Measurements from ENCODE around the gene MAGOHB.
"Not testable (repeated sequence)": the region's sequence is repeated elsewhere in the genome, so short reads cannot be mapped to it uniquely, and the experiment has no call there.

The MAGOHB gene

GRCh38 chr12:10612984-10613348 is 443 bp downstream of the MAGOHB start:
- in situ Hi-C loops (cut with MboI; ENCODE audit: low sequenced_read_pairs), result no loop called here

- in situ Hi-C loops (cut with MboI; ENCODE audit: low sequenced_read_pairs), result no loop called here
Measured at GRCh38 chr12:10612110-10612509, 1.3 kb downstream of the MAGOHB start.

DNA sequence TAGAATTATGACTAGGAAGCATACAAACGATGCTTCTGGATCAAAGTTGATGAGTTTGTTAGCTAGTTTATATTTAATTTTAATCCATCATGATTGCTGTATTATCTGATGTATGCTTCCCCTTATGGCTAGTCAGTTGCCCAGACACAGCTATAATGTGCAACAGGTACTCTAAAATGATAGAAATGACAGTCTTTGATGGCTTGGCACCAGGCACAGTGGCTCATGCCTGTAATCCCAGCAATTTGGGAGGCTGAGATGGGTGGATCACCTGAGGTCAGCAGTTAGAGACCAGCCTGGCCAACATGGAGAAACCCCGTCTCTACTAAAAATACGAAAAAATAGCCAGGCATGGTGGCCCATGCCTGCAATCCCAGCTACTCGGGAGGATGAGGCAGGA is 2.2 kb downstream of the MAGOHB start:
- in situ Hi-C loops (cut with MboI; ENCODE audit: low sequenced_read_pairs), result not testable (repeated sequence)

DNA sequence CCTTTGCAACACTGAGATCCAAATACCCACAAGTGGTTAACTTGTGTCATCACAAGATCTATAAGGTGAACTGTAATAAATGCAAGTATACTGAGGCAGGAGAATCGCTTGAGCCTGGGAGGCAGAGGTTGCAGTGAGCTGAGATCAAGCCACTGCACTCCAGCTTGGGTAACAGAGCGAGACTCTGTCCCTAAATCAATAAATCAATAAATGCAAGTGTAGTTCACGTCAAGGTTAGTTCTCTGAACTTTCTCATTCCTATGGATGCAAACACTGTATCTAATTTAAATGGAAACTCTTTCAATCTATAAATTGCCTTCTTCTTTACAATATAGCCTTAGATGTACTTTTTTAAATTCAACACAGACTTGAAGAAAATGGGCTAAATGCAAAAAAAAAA is 3.2 kb downstream of the MAGOHB start:
- in situ Hi-C loops (cut with MboI; ENCODE audit: low sequenced_read_pairs), result no loop called here

- in situ Hi-C loops (cut with MboI; ENCODE audit: low sequenced_read_pairs), result no loop called here
Measured at GRCh38 chr12:10607885-10608458, 5.4 kb downstream of the MAGOHB start.

GRCh38 chr12:10601860-10602259 is 11.5 kb downstream of the MAGOHB start:
- in situ Hi-C loops (cut with MboI; ENCODE audit: low sequenced_read_pairs), result no loop called here

- in situ Hi-C loops (cut with MboI; ENCODE audit: low sequenced_read_pairs), result no loop called here
Measured at GRCh38 chr12:10600988-10601387, 12.4 kb downstream of the MAGOHB start.

DNA sequence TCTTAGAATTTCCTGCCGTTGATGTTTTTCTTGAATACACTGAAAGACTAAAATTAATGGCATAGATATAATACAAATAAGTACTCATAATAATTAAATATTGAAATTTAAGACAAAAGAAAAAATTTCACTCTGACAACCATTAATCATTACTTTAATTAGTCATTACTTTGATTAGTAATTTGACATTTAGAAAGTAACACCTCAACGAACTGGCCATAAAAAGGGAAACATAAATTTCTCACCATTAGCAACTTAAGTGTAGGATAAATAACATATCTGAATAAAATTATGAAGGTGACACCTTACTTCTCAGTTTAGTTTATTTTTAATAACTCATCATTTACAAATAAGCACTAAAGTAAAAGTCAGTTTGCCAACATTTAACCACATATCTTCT is 17.5 kb downstream of the MAGOHB start:
- in situ Hi-C loops (cut with MboI; ENCODE audit: low sequenced_read_pairs), result no loop called here

DNA sequence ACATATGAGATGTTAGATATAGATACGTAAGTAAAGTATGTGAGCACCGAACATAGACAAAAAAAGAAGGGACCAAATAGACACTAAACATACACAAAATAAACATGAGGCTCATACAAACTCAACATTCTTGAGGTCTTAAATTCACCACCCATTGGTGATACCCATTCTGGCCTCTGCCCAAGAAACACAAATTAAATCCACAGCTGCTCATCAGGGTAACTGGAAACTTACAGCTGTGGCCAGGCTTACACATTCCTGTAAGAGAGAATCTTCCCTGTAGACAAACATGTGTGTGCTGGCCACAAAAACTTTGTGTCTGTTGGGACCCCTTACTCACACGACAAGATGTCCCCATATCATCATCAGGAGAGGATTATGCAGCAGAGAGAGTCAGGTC is 22.4 kb downstream of the MAGOHB start:
- in situ Hi-C loops (cut with MboI; ENCODE audit: low sequenced_read_pairs), result no loop called here

GRCh38 chr12:10584415-10584814 is 29.0 kb downstream of the MAGOHB start:
- in situ Hi-C loops (cut with MboI; ENCODE audit: low sequenced_read_pairs), result no loop called here

GRCh38 chr12:10582704-10583103 is 30.7 kb downstream of the MAGOHB start:
- in situ Hi-C loops (cut with MboI; ENCODE audit: low sequenced_read_pairs), result no loop called here

DNA sequence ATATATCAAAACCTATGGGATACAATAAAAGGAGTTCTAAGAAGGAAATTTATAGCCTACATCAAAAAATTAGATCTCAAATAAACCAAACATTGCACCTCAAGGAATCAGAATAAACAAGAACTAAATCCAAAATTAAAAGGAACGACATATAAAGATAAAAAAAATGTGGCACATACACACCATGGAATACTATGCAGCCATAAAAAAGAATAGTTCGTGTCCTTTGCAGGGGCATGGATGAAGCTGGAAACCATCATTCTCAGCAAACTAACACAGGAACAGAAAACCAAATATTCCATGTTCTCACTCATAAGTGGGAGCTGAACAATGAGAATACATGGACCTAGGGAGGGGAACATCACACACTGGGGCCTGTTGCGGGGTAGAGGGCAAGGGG is 31.3 kb downstream of the MAGOHB start:
- in situ Hi-C loops (cut with MboI; ENCODE audit: low sequenced_read_pairs), result not testable (repeated sequence)

DNA sequence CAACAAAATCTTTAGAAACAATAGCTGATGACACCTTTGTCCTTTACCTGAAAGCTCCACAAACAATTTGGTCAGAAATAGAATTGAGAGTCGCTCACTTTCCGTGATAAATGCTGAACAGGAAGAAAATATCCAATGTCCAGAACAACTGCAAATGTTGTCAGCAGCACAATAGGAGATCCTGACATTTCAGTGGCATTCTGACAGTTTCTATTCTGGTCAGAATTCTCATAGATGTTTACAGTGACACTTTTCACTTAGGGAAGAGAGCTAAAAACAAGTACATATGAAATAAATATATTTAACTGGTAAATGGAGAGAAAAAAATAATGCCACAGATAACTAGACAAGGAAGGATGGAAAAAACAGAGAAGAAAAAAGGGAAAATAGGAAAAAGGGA is 39.1 kb downstream of the MAGOHB start:
- in situ Hi-C loops (cut with MboI; ENCODE audit: low sequenced_read_pairs), result no loop called here

DNA sequence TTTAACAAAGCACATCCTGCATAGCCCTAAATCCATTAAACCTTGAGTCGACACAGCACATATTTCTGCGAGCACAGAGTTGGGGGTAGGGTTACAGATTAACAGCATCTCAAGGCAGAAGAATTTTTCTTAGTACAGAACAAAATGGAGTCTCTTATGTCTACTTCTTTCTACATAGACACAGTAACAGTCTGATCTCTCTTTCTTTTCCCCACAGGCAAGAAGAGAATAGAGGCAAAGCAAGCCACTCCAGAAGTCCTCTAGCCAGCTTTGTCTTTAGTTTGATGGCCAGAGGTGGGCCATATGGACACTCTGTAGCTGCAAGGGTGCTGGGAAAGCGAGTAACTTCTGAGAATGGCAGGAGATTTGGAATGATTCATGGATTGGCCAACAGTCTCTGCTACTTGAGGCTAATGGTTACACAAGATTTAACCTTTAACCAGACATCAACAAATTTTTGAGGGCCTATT is 41.4 kb downstream of the MAGOHB start:
- in situ Hi-C loops (cut with MboI; ENCODE audit: low sequenced_read_pairs), result not testable (repeated sequence)

GRCh38 chr12:10571141-10571540 is 42.3 kb downstream of the MAGOHB start:
- in situ Hi-C loops (cut with MboI; ENCODE audit: low sequenced_read_pairs), result no loop called here

GRCh38 chr12:10567813-10568212 is 45.6 kb downstream of the MAGOHB start:
- in situ Hi-C loops (cut with MboI; ENCODE audit: low sequenced_read_pairs), result loop anchor here (10.0 kb wide), 1 partner anchor 333 kb away; no protein-coding TSS in a partner anchor

DNA sequence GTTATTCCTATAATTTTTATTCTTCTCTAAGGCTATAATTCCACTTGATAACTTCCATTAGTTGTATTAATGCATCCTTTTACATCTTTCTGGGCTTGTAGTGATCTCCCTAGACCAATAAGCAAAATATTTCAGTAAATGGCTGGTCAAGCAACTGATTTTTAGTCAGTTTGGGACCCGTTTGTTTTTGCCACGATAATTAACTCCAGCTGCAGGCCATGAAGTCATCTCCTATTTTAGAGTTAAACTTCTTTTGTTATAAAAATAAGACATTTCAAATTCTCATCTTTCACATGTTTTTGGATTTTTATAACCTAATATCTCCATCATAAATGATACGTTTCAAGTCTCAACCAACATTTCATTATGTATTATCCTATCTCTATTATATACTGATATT is 49.4 kb downstream of the MAGOHB start:
- in situ Hi-C loops (cut with MboI; ENCODE audit: low sequenced_read_pairs), result loop anchor here (10.0 kb wide), 1 partner anchor 329 kb away; no protein-coding TSS in a partner anchor

DNA sequence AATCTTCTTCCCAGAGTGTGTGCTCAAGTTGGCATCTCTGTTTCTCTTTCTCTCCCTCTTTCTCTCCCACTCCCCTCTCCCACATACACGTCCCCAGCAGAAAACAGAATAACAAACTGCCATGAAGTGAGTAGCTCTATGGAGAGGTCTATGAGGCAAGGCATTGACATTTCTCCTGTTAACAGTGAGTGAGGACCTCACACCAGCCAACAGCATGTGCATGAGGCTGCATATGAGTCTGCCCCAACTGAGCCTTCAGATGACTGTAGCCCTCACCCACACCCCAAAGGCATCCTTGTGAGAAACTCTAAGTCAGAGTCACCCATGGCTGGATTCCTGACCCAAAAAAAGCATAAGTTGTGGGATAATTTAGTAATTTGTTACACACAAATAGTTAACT is 50.4 kb downstream of the MAGOHB start:
- in situ Hi-C loops (cut with MboI; ENCODE audit: low sequenced_read_pairs), result loop anchor here (10.0 kb wide), 1 partner anchor 328 kb away; no protein-coding TSS in a partner anchor

- in situ Hi-C loops (cut with MboI; ENCODE audit: low sequenced_read_pairs), result loop anchor here (10.0 kb wide), 1 partner anchor 328 kb away; no protein-coding TSS in a partner anchor
Measured at GRCh38 chr12:10562306-10562933, 51.0 kb downstream of the MAGOHB start.

DNA sequence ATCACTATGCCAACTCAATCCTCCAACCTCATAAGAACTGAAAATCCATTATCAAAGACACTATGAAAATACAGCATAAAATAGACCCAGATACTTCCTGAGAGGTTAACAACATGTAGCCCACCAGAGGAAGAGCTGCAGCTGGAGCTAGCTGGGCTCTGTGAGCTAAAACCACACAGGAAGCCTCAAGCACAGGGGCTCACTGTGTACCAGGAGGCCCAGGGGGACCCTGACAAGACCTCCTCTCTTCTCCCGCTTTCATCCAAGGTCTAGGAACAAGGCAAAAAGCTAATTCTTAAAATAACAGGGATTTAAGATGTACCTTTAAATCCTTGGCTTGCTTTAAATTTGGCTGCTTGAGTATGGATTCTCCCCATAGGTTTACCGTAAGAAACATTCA is 54.2 kb downstream of the MAGOHB start:
- in situ Hi-C loops (cut with MboI; ENCODE audit: low sequenced_read_pairs), result no loop called here

DNA sequence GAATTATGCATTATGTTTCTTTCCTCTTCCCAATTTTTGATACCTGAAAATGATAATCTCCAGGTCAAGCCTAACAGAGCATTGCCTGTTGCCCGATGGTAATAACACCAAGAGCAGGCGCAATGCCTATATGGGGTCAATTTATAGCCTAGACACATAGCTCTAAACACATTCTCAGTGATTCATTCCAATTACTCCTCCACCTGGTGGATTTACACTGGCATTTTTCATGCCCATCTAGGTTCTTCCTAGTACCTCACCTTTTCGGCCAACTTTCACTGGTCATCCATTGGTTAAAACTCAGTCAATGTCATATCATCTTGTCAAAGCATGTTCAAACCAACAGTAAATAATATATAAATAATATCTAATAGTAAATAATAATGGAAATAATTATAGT is 54.6 kb downstream of the MAGOHB start:
- in situ Hi-C loops (cut with MboI; ENCODE audit: low sequenced_read_pairs), result no loop called here

- in situ Hi-C loops (cut with MboI; ENCODE audit: low sequenced_read_pairs), result no loop called here
Measured at GRCh38 chr12:10558301-10558700, 55.1 kb downstream of the MAGOHB start.

- in situ Hi-C loops (cut with MboI; ENCODE audit: low sequenced_read_pairs), result no loop called here
Measured at GRCh38 chr12:10557766-10558165, 55.6 kb downstream of the MAGOHB start.

Measured in HL-60/S4 treated with retinoic acid at 250 ng/mL for 4 days and 3 days (cell line).